Neuron (in vitro differentiated cells): ENCODE data around the gene ARHGAP6.

ENCODE experiments used
- H2AFZ ChIP-seq: one replicate; pipeline ENCODE4 v1.6.1; 2013; ENCODE audit warnings: low read depth, mild to moderate bottlenecking, inconsistent platforms, low read length, moderate library complexity
- H3K27me3 ChIP-seq: one replicate; pipeline ENCODE4 v1.6.1; 2013; ENCODE audit warnings: low read length; ENCODE audit not compliant: insufficient read depth
- H3K36me3 ChIP-seq: one replicate; pipeline ENCODE4 v1.6.1; 2013; ENCODE audit warnings: low read length; ENCODE audit not compliant: insufficient read depth
- H3K4me1 ChIP-seq: one replicate; pipeline ENCODE4 v1.6.1; 2013; ENCODE audit warnings: low read length; ENCODE audit not compliant: insufficient read depth
- H3K4me3 ChIP-seq: 2 replicates; pipeline ENCODE4 v1.5.1; 2013; ENCODE audit warnings: mild to moderate bottlenecking, low read length, moderate library complexity
- H3K9me3 ChIP-seq: one replicate; pipeline ENCODE4 v1.6.1; 2013; ENCODE audit warnings: low read length

The ARHGAP6 gene

DNA sequence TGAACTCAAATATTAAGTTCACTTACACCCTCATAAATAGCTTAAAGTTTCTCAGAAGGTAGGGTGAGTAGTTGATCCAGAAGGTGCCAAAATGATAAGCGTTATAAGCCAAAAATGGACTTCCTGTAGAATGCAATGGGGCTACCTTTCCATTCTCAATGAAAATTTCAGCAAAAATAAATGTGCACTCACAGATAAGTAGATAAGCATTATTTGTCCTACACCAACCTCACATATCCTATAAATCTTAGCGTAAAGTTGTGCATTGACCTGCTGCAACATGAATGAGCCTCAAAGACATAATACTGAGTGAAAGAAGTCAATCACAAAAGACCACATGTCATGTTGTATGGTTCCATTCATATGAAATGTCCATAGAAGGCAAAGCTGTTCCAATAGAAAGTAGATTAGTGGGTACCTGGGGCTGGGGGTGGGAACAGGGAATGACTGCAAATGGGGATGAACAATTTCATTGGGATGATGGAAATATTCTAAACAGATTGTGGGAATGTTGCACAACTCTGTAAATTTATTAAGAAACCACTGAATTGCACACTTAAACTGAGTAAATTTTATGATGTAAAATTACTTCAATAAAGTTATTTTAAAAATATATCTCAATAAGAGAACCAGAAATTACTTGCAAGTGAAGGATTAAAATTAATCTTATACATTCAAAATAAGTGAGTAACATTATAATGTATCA, 271.6 kb downstream of the ARHGAP6 start:
- Histone ChIP-seq H2AFZ (no peak overlapping the region), H3K27me3 (peaks cover 2% of the 10 kb centered on the region), H3K4me1 (no peaks in the 10 kb centered on the region), H3K36me3 (no peaks in the 10 kb centered on the region), H3K9me3 (no peaks in the 10 kb centered on the region), H3K4me3 (no peak overlapping the region)

DNA sequence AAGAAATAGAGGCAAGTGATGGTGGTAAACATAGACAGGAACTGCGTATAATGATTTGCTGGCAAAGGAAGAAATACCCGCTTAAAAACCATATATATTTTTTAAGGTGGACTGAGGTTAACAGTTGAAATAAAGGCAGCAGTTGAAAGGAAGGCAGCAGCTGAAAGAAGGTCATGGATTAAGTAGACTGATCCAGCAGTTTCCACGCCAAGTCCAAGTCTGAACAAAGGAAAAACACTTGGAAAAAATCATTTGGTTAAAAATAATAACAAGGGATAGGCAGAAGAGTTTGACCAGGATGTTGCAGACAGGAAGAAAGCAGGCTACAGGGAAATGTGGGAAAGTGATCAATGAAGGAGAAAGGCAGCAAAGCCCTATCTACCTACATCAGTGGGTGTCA, 278.9 kb downstream of the ARHGAP6 start:
- H3K9me3 ChIP-seq: no peaks in the 10 kb centered on the region
- H3K4me1 ChIP-seq: no peaks in the 10 kb centered on the region

DNA sequence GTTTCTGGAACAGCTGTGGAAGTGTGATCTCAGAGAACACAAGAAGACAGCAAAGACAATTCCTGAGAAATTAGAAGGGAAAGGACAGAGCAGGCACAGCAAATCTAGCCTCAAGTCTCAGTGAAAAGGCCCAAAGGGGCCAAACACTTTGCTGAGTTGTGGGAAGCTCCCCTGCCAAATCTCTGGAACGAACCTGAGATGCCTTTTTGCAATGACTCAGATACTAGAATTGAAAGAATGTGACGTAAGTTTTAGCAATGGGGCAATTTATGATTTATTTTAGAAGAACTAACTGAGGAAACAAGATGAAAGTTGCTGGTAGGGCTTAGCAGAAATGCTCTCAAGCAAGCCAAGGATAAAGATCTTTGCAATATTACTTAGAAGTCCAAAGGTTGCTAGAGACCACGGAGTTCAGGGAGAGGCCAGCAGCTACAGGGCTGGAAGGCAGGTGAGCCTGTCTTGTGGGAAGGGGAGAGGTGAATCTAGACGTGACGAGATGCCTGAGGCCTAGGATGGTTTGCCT, 279.7 kb downstream of the ARHGAP6 start:
- H3K4me1 ChIP-seq: no peaks in the 10 kb centered on the region
- no peak overlapping the region for H3K4me3 ChIP-seq
- no peaks in the 10 kb centered on the region for H3K36me3 ChIP-seq
- H3K9me3 ChIP-seq: no peaks in the 10 kb centered on the region
- no peak overlapping the region for H2AFZ ChIP-seq
- H3K27me3 ChIP-seq: no peaks in the 10 kb centered on the region

More for the DNA sequence above, 278.9 kb downstream of the ARHGAP6 start:
- H3K27me3 ChIP-seq: no peaks in the 10 kb centered on the region
- no peaks in the 10 kb centered on the region for H3K36me3 ChIP-seq
- no peak overlapping the region for H2AFZ ChIP-seq
- H3K4me3 ChIP-seq: no peak overlapping the region

DNA sequence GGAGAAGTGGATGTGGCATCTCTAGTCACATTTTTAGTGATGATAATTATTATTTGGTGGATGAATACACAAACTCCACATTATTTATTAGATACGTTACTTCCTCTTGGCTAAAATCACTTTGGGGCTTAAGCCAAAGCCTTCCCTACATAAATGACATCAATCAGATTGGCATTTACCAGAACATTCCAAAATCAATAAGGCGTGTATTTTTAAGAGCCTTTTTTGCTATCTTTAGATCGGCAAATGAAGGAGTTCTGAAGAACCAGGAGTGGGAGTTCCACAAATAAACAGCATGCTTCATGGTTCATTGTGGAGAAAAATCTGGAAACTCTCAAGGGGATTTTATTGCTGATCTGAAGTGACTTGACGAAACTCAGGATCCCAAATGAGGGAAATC, 282.8 kb downstream of the ARHGAP6 start:
- Histone ChIP-seq H3K4me1 (no peaks in the 10 kb centered on the region), H2AFZ (no peak overlapping the region), H3K9me3 (no peaks in the 10 kb centered on the region), H3K4me3 (no peak overlapping the region), H3K27me3 (no peaks in the 10 kb centered on the region), H3K36me3 (no peaks in the 10 kb centered on the region)

DNA sequence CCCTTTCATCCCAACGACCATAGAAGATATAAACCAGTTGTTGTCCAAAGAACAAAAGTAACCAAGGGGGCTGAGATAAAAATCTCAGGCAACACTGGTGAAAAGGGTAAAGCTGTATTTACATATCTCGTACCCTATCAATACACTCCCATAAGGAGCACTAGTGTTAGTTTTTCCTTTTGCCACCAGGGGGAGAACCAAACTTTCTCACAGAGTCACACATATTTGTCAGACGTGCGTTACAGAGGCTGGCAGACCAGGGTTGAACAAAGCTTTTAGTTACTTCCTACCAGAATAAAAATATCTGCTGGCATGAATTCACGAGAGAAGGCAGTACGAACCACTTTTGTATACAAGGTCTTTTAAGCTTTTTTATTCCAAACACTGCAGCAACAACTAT, 284.3 kb downstream of the ARHGAP6 start:
- Histone ChIP-seq H2AFZ (no peak overlapping the region), H3K4me1 (no peaks in the 10 kb centered on the region), H3K9me3 (no peaks in the 10 kb centered on the region), H3K27me3 (no peaks in the 10 kb centered on the region), H3K4me3 (no peak overlapping the region), H3K36me3 (no peaks in the 10 kb centered on the region)

DNA sequence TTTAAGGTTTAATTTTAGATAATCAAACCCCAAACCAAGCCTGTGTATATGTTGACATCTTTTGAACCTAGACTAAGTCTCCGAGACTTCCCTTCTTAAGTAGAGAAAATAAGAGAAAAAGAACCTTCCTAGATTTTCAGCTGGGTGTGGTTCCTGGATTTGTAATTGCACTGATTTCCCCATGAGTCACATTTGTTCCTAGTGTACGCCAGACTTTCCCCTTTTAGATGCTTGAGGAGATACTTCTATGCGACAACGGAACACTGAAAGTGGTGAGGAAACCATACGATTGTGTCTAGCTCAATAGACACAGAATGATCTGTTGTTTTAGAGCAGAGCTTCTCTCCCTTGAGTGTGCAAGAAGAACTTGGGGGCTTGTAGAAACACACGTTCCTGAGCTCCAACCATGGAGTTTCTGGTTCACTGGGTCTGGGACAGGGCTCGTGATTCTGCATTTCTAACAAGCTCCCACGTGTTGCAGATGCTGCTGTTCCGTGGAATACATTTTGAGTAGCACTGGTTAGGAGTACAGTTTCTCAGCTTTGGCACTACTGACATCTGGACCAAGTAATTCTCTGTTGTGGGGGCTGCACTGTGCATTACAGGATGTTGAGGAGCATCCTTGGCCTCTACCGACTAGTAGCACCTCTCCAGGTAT, 285.4 kb downstream of the ARHGAP6 start:
- Histone ChIP-seq H3K36me3 (no peaks in the 10 kb centered on the region), H3K4me3 (no peak overlapping the region), H3K4me1 (no peaks in the 10 kb centered on the region), H2AFZ (no peak overlapping the region), H3K9me3 (no peaks in the 10 kb centered on the region), H3K27me3 (no peaks in the 10 kb centered on the region)

DNA sequence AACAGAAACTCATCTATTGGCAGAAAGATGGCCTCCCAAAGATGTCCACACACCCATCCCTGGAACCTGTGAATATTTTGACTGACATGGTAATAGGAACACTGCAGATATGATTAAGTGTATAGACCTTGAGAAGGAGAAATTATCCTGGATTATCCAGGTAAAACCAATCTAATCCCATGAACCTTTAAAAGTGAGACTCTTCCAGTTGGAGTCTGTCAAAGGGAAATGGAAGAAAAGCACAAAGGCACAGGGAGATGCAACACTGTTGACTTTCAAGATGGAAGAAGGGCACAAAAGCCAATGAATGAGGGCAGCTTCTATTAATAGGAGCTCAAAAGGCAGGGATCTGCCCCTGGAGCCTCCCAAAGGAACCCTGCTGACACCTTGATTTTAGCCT, 289.6 kb downstream of the ARHGAP6 start:
- H3K9me3 ChIP-seq: no peaks in the 10 kb centered on the region
- H3K4me1 ChIP-seq: no peaks in the 10 kb centered on the region
- no peaks in the 10 kb centered on the region for H3K36me3 ChIP-seq
- H2AFZ ChIP-seq: no peak overlapping the region
- no peaks in the 10 kb centered on the region for H3K27me3 ChIP-seq
- H3K4me3 ChIP-seq: no peak overlapping the region

DNA sequence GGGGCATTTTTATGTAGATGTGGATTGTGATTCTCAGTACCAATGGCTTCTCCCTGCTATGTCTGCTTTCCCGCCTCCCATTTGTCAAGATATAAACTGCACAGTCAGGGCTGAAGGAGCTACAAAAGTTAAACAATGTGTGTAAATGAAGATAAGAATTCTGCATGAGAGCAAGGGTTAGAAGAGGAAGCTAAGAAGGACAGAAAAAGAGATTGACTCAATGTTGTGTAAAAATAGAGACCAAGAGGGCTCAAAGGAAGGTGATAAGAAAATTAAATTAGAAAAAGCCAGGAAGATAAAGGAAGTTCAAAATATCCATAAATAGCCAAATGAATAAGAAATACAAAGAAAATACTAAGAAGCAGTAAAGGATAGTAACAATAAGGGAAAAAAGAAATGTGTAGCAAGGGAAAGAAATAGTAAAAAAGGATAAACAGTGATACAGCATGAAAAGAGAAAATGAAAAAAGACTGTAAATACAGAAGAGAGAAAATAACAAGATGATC, 290.1 kb downstream of the ARHGAP6 start:
- Histone ChIP-seq H3K9me3 (no peaks in the 10 kb centered on the region), H2AFZ (no peak overlapping the region), H3K4me3 (no peak overlapping the region), H3K36me3 (no peaks in the 10 kb centered on the region), H3K27me3 (no peaks in the 10 kb centered on the region), H3K4me1 (no peaks in the 10 kb centered on the region)

DNA sequence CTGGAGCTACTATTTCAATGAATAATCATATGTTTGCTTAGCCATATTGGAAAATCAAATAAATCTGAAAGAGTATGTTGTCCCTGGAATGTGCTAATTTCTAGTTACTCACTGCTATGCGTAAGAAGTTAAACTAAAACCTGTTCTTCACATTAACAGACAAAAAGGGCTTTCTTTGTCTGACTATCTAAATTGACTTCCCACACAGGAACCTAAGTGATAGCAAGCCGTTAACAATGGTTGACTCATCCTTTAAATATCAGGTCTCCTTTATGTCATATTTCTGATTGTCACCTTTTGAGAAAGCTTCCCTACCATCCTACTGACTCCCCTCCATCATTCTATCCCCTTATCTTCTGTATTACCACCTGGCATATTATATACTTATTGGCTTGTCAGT, 291.1 kb downstream of the ARHGAP6 start:
- H3K36me3 ChIP-seq: no peaks in the 10 kb centered on the region
- H3K4me3 ChIP-seq: no peak overlapping the region
- H2AFZ ChIP-seq: no peak overlapping the region
- no peaks in the 10 kb centered on the region for H3K27me3 ChIP-seq
- H3K9me3 ChIP-seq: no peaks in the 10 kb centered on the region
- H3K4me1 ChIP-seq: no peaks in the 10 kb centered on the region

DNA sequence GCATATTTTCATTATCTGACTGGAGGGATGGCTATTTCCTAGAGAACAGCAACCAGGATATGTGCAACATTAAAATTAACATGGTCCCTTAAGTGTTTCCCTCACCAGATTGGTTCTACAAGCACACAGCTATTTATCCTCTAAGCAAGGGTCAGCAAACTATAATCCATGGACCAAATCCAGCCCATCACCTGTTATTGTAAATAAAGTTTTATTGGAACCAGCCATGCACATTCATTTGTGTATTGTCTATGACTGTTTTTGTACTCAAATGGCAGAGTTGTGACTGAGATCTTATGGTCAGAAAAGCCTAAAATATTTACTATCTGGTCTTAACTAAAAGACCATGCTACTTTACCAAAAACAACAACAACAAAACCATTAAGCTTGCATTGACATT, 294.6 kb downstream of the ARHGAP6 start:
- Histone ChIP-seq H3K27me3 (no peaks in the 10 kb centered on the region), H3K4me3 (no peak overlapping the region), H3K36me3 (no peaks in the 10 kb centered on the region), H3K9me3 (no peaks in the 10 kb centered on the region), H2AFZ (no peak overlapping the region), H3K4me1 (no peaks in the 10 kb centered on the region)

DNA sequence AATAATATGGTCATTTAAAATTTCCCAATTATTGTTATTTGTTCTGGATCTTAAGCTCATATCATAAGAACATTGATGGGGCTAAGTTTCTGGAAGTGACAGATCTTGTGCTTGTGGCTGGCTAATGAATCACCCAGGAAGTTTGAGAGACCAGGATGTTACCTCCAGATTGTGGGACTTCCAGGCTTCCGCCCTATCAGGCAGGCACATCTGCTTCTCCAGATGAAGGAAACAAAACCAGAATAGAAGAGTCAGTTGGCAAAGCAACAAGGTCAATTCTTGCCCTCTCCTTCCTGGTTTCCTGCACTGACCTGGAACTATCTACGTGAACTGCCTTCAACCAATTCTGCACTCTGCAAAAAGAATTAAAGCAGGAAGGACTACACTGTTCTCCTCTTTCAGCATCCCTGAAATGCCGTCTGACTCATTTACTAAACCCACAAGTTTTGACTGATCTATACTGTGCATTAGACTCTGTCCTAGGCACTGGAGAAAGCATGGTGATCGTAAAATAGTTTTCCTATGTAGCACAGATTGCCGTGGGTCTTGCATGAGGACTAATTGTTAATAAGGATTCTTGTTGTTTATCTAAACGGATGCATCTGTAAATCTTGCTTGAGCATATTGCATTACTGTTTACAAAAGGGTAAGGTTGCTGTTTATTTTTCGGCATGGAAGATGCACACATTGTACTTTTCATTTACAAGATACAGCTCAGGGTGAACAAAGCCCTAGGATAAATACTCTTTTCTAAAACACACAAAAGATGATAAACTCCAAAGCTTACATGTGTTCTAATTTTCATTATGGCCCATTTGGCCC, 297.9 kb downstream of the ARHGAP6 start:
- H3K4me1 ChIP-seq: no peaks in the 10 kb centered on the region
- no peak overlapping the region for H2AFZ ChIP-seq
- H3K4me3 ChIP-seq: no peak overlapping the region
- no peaks in the 10 kb centered on the region for H3K27me3 ChIP-seq
- no peaks in the 10 kb centered on the region for H3K9me3 ChIP-seq
- H3K36me3 ChIP-seq: no peaks in the 10 kb centered on the region

DNA sequence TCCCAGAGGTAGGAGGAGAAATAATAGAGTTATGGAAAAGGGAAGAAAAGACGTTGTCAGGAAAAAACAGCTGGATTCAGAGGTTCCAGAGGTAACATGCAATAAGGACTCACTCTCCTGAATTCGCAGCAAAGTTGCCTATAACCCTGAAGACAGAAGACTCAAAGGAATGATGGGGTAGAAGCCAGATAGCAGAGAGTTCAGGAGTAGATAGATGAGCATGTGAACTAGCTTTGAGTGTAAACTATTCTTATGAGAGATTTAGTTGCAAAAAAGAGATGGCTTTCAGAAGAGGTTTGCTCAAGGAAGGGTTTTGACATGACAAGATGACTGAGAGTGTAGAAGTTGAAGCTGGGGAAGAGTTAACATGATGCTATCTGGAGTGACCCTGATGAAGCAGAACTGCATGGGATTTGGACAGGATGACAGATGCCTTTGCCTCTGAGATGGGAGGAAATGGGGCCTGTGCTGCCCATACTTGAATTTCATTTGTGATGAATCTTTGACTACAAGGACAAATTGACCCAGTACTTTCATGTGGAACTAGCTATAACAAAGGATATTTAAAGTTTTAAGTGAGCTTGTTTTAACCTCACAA, 298.6 kb downstream of the ARHGAP6 start:
- H3K36me3 ChIP-seq: no peaks in the 10 kb centered on the region
- no peaks in the 10 kb centered on the region for H3K9me3 ChIP-seq
- H3K27me3 ChIP-seq: no peaks in the 10 kb centered on the region
- no peaks in the 10 kb centered on the region for H3K4me1 ChIP-seq
- H2AFZ ChIP-seq: no peak overlapping the region
- H3K4me3 ChIP-seq: no peak overlapping the region

DNA sequence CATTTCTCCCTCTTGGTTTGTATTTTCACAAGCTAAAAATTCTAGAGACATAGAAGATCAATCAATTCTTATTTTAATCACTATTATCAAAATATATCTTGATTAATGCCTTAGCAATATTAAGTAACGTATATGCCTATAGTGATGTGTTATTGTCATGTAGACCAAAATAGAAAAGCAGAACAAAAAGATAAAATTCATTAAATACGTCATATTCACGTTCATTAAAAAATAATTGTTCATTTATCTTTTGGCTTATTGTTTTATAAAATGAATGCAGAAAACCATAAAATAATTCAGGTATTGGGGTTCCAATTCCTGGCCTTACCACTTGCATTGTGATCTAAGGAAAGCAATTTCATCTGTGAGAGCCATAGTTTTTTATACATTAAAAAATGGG, 300.3 kb downstream of the ARHGAP6 start:
- H3K9me3 ChIP-seq: no peaks in the 10 kb centered on the region
- H3K36me3 ChIP-seq: no peaks in the 10 kb centered on the region
- no peaks in the 10 kb centered on the region for H3K4me1 ChIP-seq
- H3K27me3 ChIP-seq: no peaks in the 10 kb centered on the region
- H3K4me3 ChIP-seq: no peak overlapping the region
- no peak overlapping the region for H2AFZ ChIP-seq
